ENCODE results near the gene DIPK2A. TPM values are rescaled to one million over a fixed set of nuclear protein-coding genes. Genes with fewer than 3 reads are reported as not detected.

Gene DIPK2A
- total RNA-seq, 1 donor from 2014 or later = 52.0 TPM

GRCh38 chr3:143935678-143936077 lies 35.9 kb upstream of the DIPK2A start:
- peaks cover 23% of the 10 kb centered on the region for H3K9me3 Mint-ChIP-seq
- H3K36me3 Mint-ChIP-seq = no peaks in the 10 kb centered on the region
- H3K4me3 Mint-ChIP-seq = no peak overlapping the region
- H3K27me3 Mint-ChIP-seq (ENCODE audit: low read depth) = no peaks in the 10 kb centered on the region
- no peak overlapping the region for H3K27ac Mint-ChIP-seq
- DNase-seq (ENCODE audit: low spot score in 2 of 2, unreplicated experiment in 2 of 2) = no peak
- no peak for TF ChIP-seq CTCF (IDR thresholded peaks at IDR 0.05; ENCODE audit: unreplicated experiment)
- no peaks in the 10 kb centered on the region for H3K4me1 Mint-ChIP-seq

- Mint-ChIP-seq H3K4me1 (no peaks in the 10 kb centered on the region), H3K4me3 (no peak overlapping the region), H3K27ac (no peak overlapping the region), H3K9me3 (no peaks in the 10 kb centered on the region), H3K27me3 (ENCODE audit: low read depth) (no peaks in the 10 kb centered on the region), H3K36me3 (no peaks in the 10 kb centered on the region)
- TF ChIP-seq CTCF (IDR thresholded peaks at IDR 0.05; ENCODE audit: unreplicated experiment) = no peak
- no peak for DNase-seq (ENCODE audit: low spot score in 2 of 2, unreplicated experiment in 2 of 2)
Observed at GRCh38 chr3:143950810-143951209, 20.8 kb upstream of the DIPK2A start.

- H3K4me3 Mint-ChIP-seq = no peak overlapping the region
- no peaks in the 10 kb centered on the region for H3K9me3 Mint-ChIP-seq
- H3K4me1 Mint-ChIP-seq = no peaks in the 10 kb centered on the region
- peak; percentile 64 for TF ChIP-seq CTCF (IDR thresholded peaks at IDR 0.05; ENCODE audit: unreplicated experiment)
- no peaks in the 10 kb centered on the region for H3K27me3 Mint-ChIP-seq (ENCODE audit: low read depth)
- no peak overlapping the region for H3K27ac Mint-ChIP-seq
- no peaks in the 10 kb centered on the region for H3K36me3 Mint-ChIP-seq
- no peak for DNase-seq (ENCODE audit: low spot score in 2 of 2, unreplicated experiment in 2 of 2)
Observed at GRCh38 chr3:143951351-143951971, 20.2 kb upstream of the DIPK2A start.

GRCh38 chr3:143952569-143953072 lies 19.0 kb upstream of the DIPK2A start:
- H3K27me3 Mint-ChIP-seq (ENCODE audit: low read depth) = no peaks in the 10 kb centered on the region
- no peaks in the 10 kb centered on the region for H3K36me3 Mint-ChIP-seq
- TF ChIP-seq CTCF (IDR thresholded peaks at IDR 0.05; ENCODE audit: unreplicated experiment) = no peak
- DNase-seq (ENCODE audit: low spot score in 2 of 2, unreplicated experiment in 2 of 2) = no peak
- H3K4me3 Mint-ChIP-seq = no peak overlapping the region
- H3K4me1 Mint-ChIP-seq = no peaks in the 10 kb centered on the region
- H3K9me3 Mint-ChIP-seq = no peaks in the 10 kb centered on the region
- H3K27ac Mint-ChIP-seq = no peak overlapping the region

GRCh38 chr3:143955113-143955512 lies 16.5 kb upstream of the DIPK2A start:
- H3K4me1 Mint-ChIP-seq = no peaks in the 10 kb centered on the region
- DNase-seq (ENCODE audit: low spot score in 2 of 2, unreplicated experiment in 2 of 2) = no peak
- no peak overlapping the region for H3K27ac Mint-ChIP-seq
- H3K4me3 Mint-ChIP-seq = no peak overlapping the region
- TF ChIP-seq CTCF (IDR thresholded peaks at IDR 0.05; ENCODE audit: unreplicated experiment) = no peak
- H3K27me3 Mint-ChIP-seq (ENCODE audit: low read depth) = no peaks in the 10 kb centered on the region
- H3K9me3 Mint-ChIP-seq = peaks cover 20% of the 10 kb centered on the region
- H3K36me3 Mint-ChIP-seq = peaks cover 5% of the 10 kb centered on the region

Data from mesothelial cell of epicardium (in vitro differentiated cells).